NCI-H1105 treated with DMSO at 0.1 percent for 48 hours (cell line): ENCODE data around the gene FCHSD2.
A peak's percentile ranks its signal among the peaks of the same experiment; 100 is the strongest.
"Not testable (repeated sequence)": the region's sequence is repeated elsewhere in the genome, so short reads cannot be mapped to it uniquely, and the experiment has no call there.

Experiments
- DNase-seq: peaks from one replicate; lab custom pipeline; 2025; lab: John Stamatoyannopoulos, UW

FCHSD2 gene

DNA sequence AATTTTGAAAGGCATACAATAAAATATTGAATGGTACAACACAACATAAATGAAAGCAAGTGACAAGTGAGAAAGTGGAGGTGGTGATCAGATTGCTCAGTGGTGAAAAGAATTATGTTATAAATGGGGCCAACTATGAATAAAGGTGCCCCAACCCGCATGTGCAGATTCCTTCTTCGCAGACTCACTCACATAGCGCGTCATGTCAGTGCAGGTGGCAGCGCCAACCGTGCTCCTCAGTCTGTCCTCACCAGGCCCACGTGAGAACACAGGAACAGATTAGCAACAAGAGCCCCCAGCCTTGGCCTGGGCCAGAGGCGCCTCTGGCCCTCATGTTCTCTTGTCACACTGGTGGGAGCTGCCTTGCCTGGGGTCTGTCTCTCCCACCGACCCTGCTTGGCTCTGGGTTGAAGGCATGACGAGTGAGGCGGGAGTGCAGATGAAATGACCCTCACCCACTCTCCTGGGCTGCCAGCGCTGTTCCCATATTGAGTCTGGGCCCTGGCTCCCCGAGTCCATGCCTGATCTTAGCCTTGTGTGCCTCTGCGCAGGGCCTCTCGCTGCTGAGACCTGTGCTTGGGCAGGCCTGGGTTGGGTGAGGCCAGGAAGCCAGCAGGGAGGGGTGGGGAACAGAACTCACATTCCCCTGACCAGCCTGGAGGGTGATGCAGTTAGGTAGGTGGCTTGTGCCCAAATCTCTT, 321.5 kb downstream of the FCHSD2 start:
- no peak for DNase-seq

DNA sequence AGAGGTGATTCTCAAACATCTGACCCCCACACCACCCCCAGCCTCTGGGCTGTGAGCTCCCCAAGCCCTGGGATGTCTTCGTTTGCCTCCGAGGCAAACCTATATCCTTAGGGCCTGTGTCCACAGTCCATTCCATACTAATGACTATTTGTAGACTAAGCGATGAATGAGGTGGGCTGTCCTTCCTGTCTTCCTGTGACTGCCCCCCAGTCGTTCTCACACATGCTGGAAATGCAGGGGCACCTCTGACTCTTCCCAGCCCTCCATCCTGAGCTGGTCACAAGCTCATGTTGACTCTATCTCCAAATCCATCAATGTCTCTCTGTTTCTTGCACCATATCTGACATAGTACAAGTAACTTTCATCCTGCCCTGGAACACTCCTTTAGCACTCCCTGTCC, 323.1 kb downstream of the FCHSD2 start:
- no peak for DNase-seq

DNA sequence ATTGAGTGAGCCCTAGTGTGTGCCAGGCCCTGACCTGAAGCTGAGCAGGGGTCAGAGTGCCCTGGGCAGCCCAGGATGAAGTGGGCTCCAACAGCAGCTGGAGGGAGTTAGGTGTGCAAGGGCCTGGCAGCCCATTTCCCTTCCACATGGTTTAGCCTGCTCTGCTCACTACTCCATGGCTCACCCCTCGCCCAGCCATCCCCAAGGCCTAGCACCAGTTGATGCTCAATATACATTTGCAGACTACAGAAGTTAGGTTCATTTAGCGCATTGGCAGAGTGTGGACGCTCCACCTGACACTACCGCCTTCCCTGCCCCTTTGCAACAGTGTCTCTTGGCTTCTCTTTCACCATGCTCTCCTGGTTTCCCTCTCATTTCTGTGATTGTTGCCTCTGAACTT, 324.2 kb downstream of the FCHSD2 start:
- DNase-seq: no peak

DNA sequence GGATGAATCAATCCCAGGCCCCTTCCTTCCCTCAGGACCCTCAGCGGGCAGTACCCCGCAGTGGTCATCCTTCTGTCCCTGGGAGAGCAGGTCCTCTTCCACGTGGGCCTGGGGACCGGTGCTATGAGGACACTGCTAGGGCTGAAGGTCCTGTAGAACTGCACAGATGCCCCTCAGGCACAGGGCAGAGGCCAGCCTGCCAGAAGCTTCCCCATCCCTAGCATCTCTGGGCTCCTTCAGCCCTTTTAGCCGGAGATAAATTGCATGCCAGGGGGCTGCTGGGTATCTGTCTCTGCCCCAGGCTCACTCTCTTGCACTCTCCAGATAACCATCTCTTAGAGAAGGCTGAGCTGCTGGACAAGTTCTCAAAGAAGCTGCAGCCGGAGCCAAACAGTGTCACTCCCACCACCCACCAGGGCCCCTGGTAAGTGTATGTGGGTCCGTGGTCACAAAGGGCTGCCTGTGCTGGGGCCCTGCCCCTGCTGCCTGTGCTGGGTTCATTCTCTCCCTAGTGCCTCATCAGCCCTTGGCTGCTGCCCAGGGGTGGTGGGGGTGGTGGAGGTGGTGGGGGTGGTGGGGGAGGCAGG, 325.6 kb downstream of the FCHSD2 start:
- no peak for DNase-seq

DNA sequence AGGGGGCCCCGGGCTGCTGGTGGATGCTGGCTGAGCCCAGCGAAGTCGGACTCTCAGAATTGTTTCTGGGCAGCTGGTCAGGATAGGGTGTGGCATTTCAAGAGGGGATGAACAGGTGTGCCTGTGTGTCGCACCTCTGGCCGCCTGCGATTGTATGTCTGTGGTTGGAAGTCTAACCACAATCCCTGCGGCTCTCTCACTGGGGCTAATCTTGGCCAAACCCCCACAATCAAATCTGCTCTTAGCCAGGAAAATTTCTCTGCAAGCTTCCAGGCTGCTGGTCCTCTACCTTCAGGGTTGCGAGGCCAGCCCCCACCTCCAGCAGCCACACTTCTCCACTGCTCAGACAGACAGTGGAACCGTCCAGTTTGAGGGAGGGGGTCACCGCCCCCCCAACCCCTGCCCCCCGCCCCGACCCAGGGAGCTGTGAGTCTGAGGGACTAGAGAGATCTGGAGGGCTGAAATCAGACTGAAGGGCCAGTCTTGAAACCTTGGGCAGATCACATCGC, 327.0 kb downstream of the FCHSD2 start:
- peak; percentile 52 for DNase-seq

DNA sequence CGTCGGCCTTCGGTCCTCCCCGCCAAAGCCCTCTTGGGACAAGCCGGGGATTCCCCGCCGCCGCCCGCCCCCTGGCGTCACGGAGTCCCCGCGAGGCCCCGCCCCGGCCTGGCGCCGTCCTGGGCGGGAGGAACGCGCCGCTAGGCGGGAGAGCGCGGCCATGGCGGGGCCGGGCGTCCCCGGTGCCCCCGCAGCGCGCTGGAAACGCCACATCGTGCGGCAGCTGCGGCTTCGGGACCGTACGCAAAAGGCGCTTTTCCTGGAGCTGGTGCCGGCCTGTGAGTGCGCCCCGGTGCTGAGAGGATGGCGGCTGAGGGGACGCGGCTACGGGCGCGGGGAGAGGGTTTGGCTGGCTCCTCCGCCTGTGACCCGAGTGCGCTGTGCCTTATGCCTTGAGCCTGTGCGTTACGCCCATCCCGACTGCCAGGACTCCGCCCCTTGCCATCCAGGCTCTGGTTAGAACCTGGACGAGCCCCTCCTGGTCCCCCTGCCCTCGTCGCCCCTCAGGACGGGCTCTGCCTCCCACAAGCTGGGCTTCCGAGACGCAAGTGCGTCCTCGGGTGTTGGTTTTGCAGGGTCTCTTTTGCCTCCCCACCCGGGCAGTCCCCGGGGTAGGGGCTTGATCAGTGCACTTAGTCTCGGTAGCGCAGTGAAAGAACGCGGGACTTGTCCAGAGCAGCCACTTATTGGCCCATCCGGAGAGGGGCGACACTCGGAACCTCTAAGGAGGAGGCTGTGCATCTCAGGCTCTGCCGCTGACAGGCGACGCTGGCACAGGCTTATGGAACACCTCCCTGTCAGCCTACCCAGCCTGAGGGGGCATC, 327.6 kb downstream of the FCHSD2 start, which contains the start of gene ATG16L2:
ATG16L2 (plus strand) TSS at position 126 of the 824 bp plus-strand sequence; CDS start at position 161, 35 bp downstream.
- DNase-seq: peak; percentile 82

DNA sequence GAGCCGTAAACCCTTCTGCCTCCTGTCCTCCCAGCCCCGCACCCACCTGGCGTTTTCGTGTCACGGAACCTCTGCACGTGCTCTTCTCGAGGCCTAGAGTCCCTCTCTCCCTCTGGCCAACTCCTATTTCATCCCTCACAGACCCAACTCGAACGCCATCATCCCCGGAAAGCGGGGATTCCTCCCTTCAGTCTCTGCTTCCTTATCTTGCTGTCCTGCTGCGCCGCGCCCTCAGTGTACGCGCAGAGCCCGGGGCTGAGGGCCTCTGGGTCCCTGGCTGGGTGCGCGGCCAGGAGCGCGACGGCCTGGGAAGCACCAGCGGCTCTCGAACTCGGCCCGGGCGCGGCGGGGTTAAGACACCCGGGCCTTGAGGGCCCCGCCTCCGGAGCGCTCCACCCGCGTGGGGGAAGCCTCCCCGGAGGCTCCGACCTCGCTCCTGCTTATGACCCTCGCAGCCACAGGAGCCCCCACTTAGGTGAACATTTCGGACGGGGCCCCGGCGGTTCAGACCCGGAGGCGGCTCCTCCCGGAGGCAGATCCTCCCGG, 328.3 kb downstream of the FCHSD2 start:
- DNase-seq: peak; percentile 82

DNA sequence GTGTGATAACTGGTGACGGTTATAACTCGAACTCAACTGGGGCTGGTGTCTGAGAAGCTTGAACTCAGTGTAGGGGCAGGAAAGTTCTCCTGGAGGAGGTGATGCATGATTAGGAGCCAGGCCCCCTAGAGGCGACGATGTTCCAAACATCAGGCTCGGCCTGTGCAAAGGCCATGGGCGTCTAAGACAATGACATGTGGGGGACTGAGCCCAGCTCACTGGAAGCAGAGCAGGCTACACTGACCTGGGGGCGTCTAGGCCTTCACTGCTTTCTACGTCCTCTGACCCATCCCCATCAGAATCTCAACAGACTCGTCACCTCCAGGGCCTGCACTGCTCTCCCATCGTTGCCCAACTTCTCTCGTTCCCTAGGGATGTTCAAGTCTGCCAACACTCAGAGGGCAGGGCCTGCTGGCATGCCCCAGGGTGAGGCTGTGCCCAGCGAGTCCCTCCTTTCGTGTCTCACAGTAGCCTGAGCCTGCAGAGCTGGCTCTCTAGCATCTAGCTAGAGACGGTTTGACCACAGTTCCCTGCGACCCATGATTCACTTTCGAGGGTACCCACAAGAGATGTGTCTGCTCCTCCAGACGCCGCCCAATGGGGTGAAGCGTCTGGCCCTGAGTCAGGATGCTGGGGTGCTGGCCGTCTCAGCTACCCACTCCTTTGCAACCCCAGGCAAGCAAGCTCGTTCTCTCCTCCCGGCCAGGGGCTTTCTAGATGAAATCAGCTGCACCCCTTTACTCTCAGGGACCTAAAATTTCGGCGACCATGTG, 329.0 kb downstream of the FCHSD2 start:
- peak; percentile 9 for DNase-seq

DNA sequence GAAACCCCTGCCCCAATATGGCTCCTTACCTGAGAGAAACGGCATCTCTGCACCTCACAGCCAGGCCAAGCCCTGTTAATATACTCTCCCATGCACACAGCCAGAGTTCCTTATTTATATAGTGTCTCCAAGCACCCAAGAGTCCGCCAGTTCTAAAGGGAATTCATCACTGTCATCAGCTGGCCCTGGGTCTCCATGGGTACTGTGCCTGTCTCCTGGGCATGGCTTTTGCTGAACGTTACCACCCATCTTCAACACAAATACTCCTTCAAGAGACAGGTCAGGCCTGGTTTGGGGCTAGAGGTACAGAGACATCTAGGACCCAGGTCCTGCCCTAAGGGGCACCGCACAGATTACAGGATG, 329.5 kb downstream of the FCHSD2 start:
- DNase-seq: no peak

DNA sequence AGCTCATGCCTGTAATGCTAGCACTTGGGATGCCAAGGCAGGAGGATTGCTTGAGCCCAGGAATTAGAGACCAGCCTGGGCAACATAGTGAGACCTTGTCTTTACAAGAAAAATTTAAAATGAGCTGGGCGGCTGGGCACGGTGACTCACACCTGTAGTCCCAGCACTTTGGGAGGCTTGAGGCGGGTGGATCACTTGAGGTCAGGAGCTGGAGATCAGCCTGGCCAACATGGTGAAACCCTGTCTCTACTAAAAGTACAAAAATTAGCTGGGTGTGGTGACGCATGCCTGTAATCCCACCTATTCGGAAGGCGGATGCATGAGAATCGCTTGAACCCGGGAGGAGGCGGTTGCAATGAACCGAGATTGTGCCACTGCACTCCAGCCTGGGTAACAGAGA, 330.4 kb downstream of the FCHSD2 start:
- not testable (repeated sequence) for DNase-seq

DNA sequence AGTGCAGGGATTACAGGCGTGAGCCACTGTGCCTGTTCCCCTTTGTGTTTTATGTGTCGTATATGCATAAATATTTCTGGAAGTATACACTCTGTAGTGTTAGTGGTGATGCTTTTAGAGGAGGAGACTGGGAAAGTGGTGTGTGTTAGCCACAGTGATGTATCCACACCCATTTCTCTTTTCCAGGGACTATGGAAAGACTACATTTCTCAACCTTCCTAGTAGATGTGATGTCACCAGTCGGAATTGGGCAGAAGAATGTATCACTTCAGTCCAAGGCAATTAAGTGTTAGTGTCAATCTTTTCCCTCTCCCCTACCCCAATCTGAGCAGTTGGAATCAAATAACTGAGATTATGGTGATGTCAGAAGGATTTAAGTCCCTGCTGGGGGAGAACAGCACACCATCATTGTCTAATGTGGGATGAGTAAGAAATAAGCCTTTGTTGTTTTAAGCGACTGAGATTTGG, 333.8 kb downstream of the FCHSD2 start:
- no peak for DNase-seq

DNA sequence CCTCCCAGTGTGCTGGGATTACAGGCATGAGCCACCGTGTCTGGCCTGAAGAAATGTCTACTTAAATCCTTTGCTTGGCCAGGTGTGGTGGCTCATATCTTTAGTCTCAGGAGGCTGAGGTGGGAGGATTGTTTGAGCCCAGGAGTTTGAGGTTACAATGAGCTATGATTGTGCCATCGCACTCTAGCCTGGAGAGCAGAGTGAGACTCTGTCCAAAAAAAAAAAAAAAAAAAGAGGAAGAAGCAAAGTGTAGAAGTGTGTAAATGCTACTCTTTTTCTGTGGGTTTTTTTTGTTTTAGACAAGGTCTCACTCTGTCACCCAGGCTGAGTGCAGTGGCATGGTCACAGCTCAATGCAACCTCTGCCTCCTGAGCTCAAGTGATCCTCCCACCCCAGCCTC, 334.3 kb downstream of the FCHSD2 start:
- no peak for DNase-seq

DNA sequence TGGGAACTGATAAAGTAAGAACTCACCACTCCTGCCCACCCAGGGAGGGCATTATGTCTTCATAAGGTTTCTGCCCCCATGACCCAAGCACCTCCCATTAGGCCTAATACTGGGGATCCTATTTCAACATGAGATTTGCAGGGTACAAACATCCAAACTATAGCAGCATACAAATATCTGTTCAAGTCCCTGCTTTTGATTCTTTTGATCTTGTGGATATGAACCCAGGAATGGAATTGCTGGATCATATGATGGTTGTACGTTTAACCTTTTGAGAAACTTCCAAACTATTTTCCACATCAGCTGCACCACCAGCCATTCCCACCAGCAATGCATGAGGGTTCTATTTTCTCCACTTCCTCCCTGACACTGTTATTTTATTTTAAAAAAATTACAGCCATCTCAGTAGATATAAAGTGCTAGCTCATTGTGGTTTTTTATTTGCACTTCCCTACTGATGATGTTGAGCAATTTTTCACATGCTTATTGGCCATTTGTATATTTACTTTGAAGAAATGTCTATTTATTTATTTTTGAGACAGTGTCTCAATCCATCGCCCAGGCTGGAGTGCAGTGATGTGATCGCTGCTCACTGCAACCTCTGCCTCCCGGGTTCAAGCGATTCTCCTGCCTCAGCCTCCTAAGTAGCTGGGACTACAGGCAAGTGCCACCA, 335.0 kb downstream of the FCHSD2 start:
- DNase-seq: no peak

DNA sequence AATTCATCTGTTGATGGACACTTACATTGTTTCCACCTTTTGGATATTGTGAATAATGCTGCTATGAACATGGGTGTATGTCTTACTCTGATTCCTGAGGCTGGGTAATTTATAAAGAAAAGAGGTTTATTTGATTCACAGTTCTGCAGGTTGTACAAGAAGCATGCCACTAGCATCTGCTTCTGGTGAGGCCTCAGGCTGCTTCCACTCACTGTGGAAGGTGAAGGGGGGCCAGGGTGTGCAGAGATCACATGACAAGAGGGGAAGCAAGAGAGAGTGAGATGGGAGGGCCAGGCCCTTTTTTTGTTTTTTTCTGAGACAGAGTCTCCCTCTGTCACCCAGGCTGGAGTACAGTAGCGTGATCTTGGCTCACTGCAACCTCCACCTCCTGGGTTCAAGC, 335.7 kb downstream of the FCHSD2 start:
- not testable (repeated sequence) for DNase-seq

DNA sequence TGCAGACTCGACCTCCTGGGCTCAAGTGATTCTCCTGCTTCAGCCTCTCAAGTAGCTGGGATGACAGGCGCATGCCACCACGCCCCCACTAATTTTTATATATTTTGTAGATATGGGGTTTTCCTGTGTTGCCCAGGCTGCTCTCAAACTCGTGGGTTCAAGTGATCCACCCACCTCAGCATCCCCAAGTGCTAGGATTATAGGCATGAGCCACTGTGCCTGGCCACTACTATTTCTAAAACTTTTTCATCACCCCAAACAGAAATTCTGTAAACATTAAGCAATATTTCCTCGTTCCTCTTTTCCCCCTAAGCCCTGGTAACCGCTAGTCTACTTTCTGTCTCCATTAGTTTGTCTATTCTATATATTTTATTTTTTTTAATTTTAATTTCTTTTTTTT, 336.9 kb downstream of the FCHSD2 start:
- no peak for DNase-seq

DNA sequence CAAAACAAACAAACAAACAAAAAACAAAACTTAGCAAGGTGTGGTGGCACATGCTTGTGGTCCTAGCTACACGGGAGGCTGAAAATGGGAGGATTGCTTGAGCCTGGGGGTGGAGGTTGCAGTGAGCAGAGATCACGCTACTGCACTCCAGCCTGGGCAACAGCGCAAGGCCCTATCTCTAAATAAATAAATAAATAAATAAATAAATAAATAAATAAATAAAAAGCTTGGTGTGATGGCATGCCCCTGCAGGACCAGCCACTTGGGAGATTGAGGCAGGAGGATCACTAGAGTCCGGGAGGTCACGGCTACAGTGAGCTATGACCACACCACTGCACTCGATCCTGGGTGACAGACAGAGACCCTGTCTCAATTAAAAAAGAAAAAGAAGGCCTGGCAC, 339.3 kb downstream of the FCHSD2 start:
- no peak for DNase-seq

DNA sequence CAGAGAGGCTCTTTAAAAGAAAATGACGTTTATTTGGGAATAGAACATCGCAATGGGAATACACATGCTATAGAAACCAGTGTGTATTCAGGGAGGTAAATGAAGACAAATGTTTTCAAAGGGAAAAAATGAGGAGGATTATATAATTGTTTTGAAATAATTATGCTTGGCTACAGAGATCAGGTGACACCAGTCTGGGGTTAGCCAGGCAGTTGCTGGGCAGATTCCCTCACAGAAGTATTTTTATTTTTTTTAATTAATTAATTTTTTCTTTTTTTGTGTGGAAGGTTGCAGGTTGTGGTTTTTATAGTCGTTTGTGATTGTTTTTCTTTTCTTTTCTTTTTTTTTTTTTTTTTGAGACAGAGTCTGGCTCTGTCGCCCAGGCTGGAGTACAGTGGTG, 342.7 kb downstream of the FCHSD2 start:
- no peak for DNase-seq

DNA sequence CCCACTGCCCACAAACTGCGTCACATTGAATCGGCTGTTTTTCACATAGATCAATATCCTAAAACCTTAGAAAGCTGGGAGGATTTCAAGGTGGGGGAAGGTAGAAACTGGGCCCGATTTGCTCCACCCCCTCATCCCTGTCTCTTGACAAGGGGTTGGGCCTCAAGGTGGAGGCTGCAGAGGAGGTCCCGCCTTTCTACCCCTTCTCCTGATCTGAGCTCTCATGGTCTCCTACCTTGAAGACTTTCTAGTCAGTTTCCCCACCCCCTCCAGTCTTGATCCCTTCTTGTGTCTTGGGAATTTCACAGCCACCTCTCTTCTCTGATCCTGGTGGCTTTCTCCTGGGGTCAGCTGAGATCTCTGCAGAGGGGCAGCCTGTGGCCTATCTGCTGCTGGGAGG, 343.8 kb downstream of the FCHSD2 start:
- DNase-seq: no peak

DNA sequence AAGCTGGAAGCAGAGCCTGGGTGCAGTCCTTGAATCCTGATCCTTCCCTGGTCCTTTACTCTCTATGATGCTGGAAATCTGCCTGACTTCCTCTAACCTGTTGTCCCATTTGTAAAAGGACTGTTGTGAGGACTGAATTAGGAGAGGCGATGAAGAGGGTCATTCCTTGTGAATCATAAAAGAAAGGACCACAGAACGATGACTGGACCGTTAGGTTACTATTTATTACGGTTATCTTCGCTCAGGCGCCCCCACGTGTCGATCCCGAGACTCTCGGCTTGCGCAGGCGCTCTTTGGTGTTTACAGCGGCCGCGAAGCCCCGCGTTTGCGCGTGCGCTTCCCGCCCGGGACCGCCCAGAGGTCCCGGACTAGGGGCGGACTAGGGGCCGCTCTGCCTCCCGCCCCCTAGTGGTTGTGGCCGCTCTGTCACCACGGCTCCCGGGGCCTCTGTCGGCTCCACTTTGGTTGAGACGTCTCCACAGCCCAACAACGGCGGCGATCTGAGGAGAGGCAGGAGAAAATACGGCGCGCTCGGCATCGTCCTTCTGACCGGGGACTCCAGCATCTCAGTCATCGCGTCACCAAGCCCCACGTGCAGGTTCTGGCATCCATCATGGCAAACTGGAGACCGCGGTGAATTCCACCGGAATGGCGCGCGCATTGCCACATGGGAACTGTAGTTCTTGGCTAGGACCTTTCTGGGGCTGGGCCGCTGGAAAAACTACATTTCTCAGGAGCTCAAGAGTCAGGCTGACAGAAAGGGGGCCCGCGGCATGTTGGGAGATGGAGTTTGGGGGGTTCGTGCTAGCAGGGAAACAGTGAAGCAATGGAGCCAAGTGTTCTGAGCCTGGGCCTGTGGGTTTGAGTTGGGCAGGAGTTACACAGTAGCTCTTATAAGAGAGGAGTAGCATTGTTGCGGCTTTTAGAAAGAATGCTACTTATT, 348.4 kb downstream of the FCHSD2 start, which contains the start of gene STARD10:
STARD10 (minus strand) TSS at position 623 of the 943 bp plus-strand sequence. CDS start 12,866 bp downstream, outside the sequence.
- DNase-seq: peak; percentile 95

DNA sequence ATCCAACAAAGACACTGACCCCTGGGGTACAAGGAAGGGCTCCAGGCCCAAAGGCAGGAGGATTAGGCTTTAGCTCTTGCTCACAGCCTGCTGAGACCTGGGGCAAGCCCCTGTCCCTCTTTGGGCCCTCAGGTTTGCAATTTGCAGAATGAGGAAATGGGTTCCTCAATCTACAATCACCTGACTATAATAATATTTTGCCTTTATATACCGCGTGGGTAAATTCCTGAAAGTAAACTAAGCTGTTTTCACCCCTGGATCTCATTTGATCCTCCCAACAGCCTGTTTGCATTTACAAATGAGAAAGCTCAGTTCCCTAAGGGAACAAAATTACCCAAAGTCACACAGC, 349.1 kb downstream of the FCHSD2 start:
- no peak for DNase-seq
